ENCODE data around the gene RPLP1.
"Not testable (repeated sequence)": the region's sequence is repeated elsewhere in the genome, so short reads cannot be mapped to it uniquely, and the experiment has no call there.

Gene RPLP1

GRCh38 chr15:69439623-69440022 is 13.0 kb upstream of the RPLP1 start:
- DNase-seq (ENCODE audit: low spot score) = no peak

- peak; percentile 52 for DNase-seq (ENCODE audit: low spot score)
These were observed 9.5 kb upstream of the RPLP1 start for GRCh38 chr15:69443032-69443611.

GRCh38 chr15:69444686-69445085 is 7.9 kb upstream of the RPLP1 start:
- no peak for DNase-seq (ENCODE audit: low spot score)

GRCh38 chr15:69446953-69447352 is 5.7 kb upstream of the RPLP1 start:
- DNase-seq (ENCODE audit: low spot score) = no peak

- not testable (repeated sequence) for DNase-seq (ENCODE audit: low spot score)
These were observed 2.4 kb upstream of the RPLP1 start for GRCh38 chr15:69450221-69450620.

- DNase-seq (ENCODE audit: low spot score) = no peak
These were observed 1.5 kb upstream of the RPLP1 start for GRCh38 chr15:69450968-69451695.

GRCh38 chr15:69451951-69452691 is 497 bp upstream of the RPLP1 start:
- DNase-seq (ENCODE audit: low spot score) = no peak

- no peak for DNase-seq (ENCODE audit: low spot score)
These were observed 2.3 kb downstream of the RPLP1 start for GRCh38 chr15:69454953-69455352.

- DNase-seq (ENCODE audit: low spot score) = no peak
These were observed 3.9 kb downstream of the RPLP1 start for GRCh38 chr15:69456208-69457166.

GRCh38 chr15:69457304-69458280 is 5.0 kb downstream of the RPLP1 start:
- peak; percentile 59 for DNase-seq (ENCODE audit: low spot score)

GRCh38 chr15:69459066-69459465 is 6.4 kb downstream of the RPLP1 start:
- DNase-seq (ENCODE audit: low spot score) = no peak

- DNase-seq (ENCODE audit: low spot score) = no peak
These were observed 7.9 kb downstream of the RPLP1 start for GRCh38 chr15:69460481-69460880.

GRCh38 chr15:69462030-69462492 is 9.4 kb downstream of the RPLP1 start:
- no peak for DNase-seq (ENCODE audit: low spot score)

GRCh38 chr15:69462493-69463181 is 10.0 kb downstream of the RPLP1 start:
- DNase-seq (ENCODE audit: low spot score) = peak; percentile 95

- no peak for DNase-seq (ENCODE audit: low spot score)
These were observed 10.7 kb downstream of the RPLP1 start for GRCh38 chr15:69463182-69463756.

GRCh38 chr15:69465253-69465652 is 12.6 kb downstream of the RPLP1 start:
- no peak for DNase-seq (ENCODE audit: low spot score)

- DNase-seq (ENCODE audit: low spot score) = no peak
These were observed 14.1 kb downstream of the RPLP1 start for GRCh38 chr15:69466733-69467132.

- no peak for DNase-seq (ENCODE audit: low spot score)
These were observed 15.0 kb downstream of the RPLP1 start for GRCh38 chr15:69467636-69468035.

- no peak for DNase-seq (ENCODE audit: low spot score)
These were observed 15.9 kb downstream of the RPLP1 start for GRCh38 chr15:69468241-69469121.

Data from NAMALWA (cell line).